ENCODE results near the gene KIT. TPM values are rescaled to one million over a fixed set of nuclear protein-coding genes. Genes with fewer than 3 reads are reported as not detected.

KIT gene
- total and polyA plus RNA-seq, 2 of the 13 experiments (the other 11 are each of a cell fraction or from before 2014, with no cell fraction given), result not detected

GRCh38 chr4:54727346-54727745 is 69.6 kb downstream of the KIT start:
- DNase-seq (ENCODE audit: low spot score), result no peak
- Histone ChIP-seq H3K27me3 (ENCODE audit: control insufficient read depth in 1 of 2, insufficient read depth in 2 of 2, low read length in 2 of 2) (peaks cover 0 to 6% of the 10 kb centered on the region in 2 experiments; a peak in 1 of 5 replicates), H3K36me3 (replicated peaks in 1 of 2; ENCODE audit: control insufficient read depth in 1 of 2, insufficient read depth in 2 of 2, low read length in 2 of 2) (no peaks in the 10 kb centered on the region), H4K20me1 (ENCODE audit: insufficient read depth, low read length) (no peaks in the 10 kb centered on the region), H3K4me1 (ENCODE audit: insufficient read depth, low read length) (no peaks in the 10 kb centered on the region), H3K27ac (ENCODE audit: extremely low read length, insufficient read depth, low read length) (no peak overlapping the region), H3K4me2 (ENCODE audit: low read depth, low read length) (no peak overlapping the region), H3K79me2 (ENCODE audit: insufficient read depth, low read length) (no peaks in the 10 kb centered on the region), H3K4me3 (replicated peaks in 1 of 3; ENCODE audit: insufficient read depth in 1 of 3, low read depth in 2 of 3, low read length in 3 of 3) (no peak overlapping the region), H3K9me3 (ENCODE audit: low read length) (no peaks in the 10 kb centered on the region), H3K9ac (ENCODE audit: insufficient read depth, low read depth, low read length) (no peak overlapping the region), H2AFZ (ENCODE audit: low read length) (no peak overlapping the region)
- FAIRE-seq, result no peak
- TF ChIP-seq REL (CRISPR knock-in tag; conservative IDR thresholded peaks at IDR 0.05), result no peak
- TF ChIP-seq, protein P1, sequence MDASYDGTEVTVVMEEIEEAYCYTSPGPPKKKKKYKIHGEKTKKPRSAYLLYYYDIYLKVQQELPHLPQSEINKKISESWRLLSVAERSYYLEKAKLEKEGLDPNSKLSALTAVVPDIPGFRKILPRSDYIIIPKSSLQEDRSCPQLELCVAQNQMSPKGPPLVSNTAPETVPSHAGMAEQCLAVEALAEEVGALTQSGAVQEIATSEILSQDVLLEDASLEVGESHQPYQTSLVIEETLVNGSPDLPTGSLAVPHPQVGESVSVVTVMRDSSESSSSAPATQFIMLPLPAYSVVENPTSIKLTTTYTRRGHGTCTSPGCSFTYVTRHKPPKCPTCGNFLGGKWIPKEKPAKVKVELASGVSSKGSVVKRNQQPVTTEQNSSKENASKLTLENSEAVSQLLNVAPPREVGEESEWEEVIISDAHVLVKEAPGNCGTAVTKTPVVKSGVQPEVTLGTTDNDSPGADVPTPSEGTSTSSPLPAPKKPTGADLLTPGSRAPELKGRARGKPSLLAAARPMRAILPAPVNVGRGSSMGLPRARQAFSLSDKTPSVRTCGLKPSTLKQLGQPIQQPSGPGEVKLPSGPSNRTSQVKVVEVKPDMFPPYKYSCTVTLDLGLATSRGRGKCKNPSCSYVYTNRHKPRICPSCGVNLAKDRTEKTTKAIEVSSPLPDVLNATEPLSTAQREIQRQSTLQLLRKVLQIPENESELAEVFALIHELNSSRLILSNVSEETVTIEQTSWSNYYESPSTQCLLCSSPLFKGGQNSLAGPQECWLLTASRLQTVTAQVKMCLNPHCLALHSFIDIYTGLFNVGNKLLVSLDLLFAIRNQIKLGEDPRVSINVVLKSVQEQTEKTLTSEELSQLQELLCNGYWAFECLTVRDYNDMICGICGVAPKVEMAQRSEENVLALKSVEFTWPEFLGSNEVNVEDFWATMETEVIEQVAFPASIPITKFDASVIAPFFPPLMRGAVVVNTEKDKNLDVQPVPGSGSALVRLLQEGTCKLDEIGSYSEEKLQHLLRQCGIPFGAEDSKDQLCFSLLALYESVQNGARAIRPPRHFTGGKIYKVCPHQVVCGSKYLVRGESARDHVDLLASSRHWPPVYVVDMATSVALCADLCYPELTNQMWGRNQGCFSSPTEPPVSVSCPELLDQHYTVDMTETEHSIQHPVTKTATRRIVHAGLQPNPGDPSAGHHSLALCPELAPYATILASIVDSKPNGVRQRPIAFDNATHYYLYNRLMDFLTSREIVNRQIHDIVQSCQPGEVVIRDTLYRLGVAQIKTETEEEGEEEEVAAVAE (CRISPR knock-in tag; IDR thresholded peaks at IDR 0.05; ENCODE audit: borderline replicate concordance), result no peak
- BruUV-seq (replicated peaks), result no TSS peak
- in situ Hi-C loops (cut with HindIII; ENCODE audit: extremely low pct_ligation_motif_present, low pct_unique_long_range_greater_than_20kb), result no loop called here
- no peak for ATAC-seq
- intact Hi-C loops (cut with micrococcal nuclease; ENCODE audit: unreplicated experiment), result no loop called here
- ChIA-PET POLR2A (no interaction called here), CTCF (ENCODE audit: low intra/inter-chr PET ratio, low total read pairs) (no interaction called here)
- WGBS (ENCODE audit: low lambda C conversion rate), result 7% methylated on average over 2 of the region's 2 CpGs

DNA sequence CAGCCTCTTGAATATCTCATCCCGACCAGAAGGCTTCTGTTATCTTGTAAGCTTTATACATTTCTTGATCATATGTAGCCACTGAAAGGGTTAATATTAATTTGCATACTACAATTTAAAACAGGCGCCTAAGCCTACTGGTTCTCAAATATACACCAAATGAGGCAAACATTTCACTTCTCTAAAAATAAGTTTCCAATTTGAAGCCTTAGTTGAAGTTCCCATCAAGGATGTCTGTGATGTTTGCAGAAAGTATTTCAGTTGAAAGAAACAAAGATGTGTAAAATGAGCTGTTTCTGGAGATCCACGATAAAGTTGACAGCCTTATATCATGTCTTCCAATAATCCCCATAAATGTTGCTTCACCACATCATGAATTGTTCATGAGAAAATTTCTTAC is 70.6 kb downstream of the KIT start:
- Histone ChIP-seq H3K36me3 (replicated peaks in 1 of 2; ENCODE audit: control insufficient read depth in 1 of 2, insufficient read depth in 2 of 2, low read length in 2 of 2) (no peaks in the 10 kb centered on the region), H3K4me3 (replicated peaks in 1 of 3; ENCODE audit: insufficient read depth in 1 of 3, low read depth in 2 of 3, low read length in 3 of 3) (no peak overlapping the region), H3K9ac (ENCODE audit: insufficient read depth, low read depth, low read length) (no peak overlapping the region), H3K4me2 (ENCODE audit: low read depth, low read length) (no peak overlapping the region), H3K4me1 (ENCODE audit: insufficient read depth, low read length) (no peaks in the 10 kb centered on the region), H3K9me3 (ENCODE audit: low read length) (no peaks in the 10 kb centered on the region), H3K27me3 (ENCODE audit: control insufficient read depth in 1 of 2, insufficient read depth in 2 of 2, low read length in 2 of 2) (peaks cover 0 to 6% of the 10 kb centered on the region in 2 experiments; a peak in 1 of 5 replicates), H2AFZ (ENCODE audit: low read length) (no peak overlapping the region), H4K20me1 (ENCODE audit: insufficient read depth, low read length) (no peaks in the 10 kb centered on the region), H3K79me2 (ENCODE audit: insufficient read depth, low read length) (no peaks in the 10 kb centered on the region), H3K27ac (ENCODE audit: extremely low read length, insufficient read depth, low read length) (no peak overlapping the region)
- intact Hi-C loops (cut with micrococcal nuclease; ENCODE audit: unreplicated experiment), result no loop called here
- ChIA-PET CTCF (ENCODE audit: low intra/inter-chr PET ratio, low total read pairs) (no interaction called here), POLR2A (no interaction called here)
- no peak for DNase-seq (ENCODE audit: low spot score)
- no peak for ATAC-seq
- BruUV-seq (replicated peaks), result no TSS peak
- no peak for FAIRE-seq
- WGBS (ENCODE audit: low lambda C conversion rate), result 3% methylated on average over 3 of the region's 3 CpGs
- in situ Hi-C loops (cut with HindIII; ENCODE audit: extremely low pct_ligation_motif_present, low pct_unique_long_range_greater_than_20kb), result no loop called here
- TF ChIP-seq, protein P2, sequence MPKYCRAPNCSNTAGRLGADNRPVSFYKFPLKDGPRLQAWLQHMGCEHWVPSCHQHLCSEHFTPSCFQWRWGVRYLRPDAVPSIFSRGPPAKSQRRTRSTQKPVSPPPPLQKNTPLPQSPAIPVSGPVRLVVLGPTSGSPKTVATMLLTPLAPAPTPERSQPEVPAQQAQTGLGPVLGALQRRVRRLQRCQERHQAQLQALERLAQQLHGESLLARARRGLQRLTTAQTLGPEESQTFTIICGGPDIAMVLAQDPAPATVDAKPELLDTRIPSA (CRISPR knock-in tag; IDR thresholded peaks at IDR 0.05; ENCODE audit: borderline replicate concordance), result no peak

All from HepG2 (cell line).